Retina (tissue), 1 donor: Measurements from ENCODE around the gene GALNT7.
A peak's percentile ranks its signal among the peaks of the same experiment; 100 is the strongest.

Source experiments
- DNase-seq: peaks from one replicate; pipeline ENCODE4 v3.0.0-alpha.2; 2016

The GALNT7 gene

GRCh38 chr4:173242466-173243250 is 74.0 kb downstream of the GALNT7 start:
- no peak for DNase-seq

GRCh38 chr4:173243321-173243720 is 74.7 kb downstream of the GALNT7 start:
- DNase-seq, result no peak

- DNase-seq, result no peak
These were observed 75.5 kb downstream of the GALNT7 start for GRCh38 chr4:173243917-173244658.

GRCh38 chr4:173245952-173246351 is 77.3 kb downstream of the GALNT7 start:
- DNase-seq, result no peak

- no peak for DNase-seq
These were observed 78.1 kb downstream of the GALNT7 start for GRCh38 chr4:173246719-173247118.

- no peak for DNase-seq
These were observed 78.7 kb downstream of the GALNT7 start for GRCh38 chr4:173247321-173247720.

GRCh38 chr4:173248690-173249089 is 80.1 kb downstream of the GALNT7 start:
- no peak for DNase-seq

- DNase-seq, result no peak
These were observed 83.7 kb downstream of the GALNT7 start for GRCh38 chr4:173252024-173252935.

GRCh38 chr4:173253561-173253960 is 85.0 kb downstream of the GALNT7 start:
- DNase-seq, result no peak

- DNase-seq, result no peak
These were observed 86.0 kb downstream of the GALNT7 start for GRCh38 chr4:173254646-173255045.

- no peak for DNase-seq
These were observed 88.2 kb downstream of the GALNT7 start for GRCh38 chr4:173256825-173257224.

GRCh38 chr4:173257732-173258717 is 89.4 kb downstream of the GALNT7 start:
- DNase-seq, result peak; percentile 65

- DNase-seq, result no peak
These were observed 90.3 kb downstream of the GALNT7 start for GRCh38 chr4:173258866-173259265.

- no peak for DNase-seq
These were observed 90.7 kb downstream of the GALNT7 start for GRCh38 chr4:173259310-173259709.

GRCh38 chr4:173261052-173261451 is 92.4 kb downstream of the GALNT7 start:
- DNase-seq, result no peak

- no peak for DNase-seq
These were observed 93.8 kb downstream of the GALNT7 start for GRCh38 chr4:173262375-173262774.

- no peak for DNase-seq
These were observed 95.6 kb downstream of the GALNT7 start for GRCh38 chr4:173264245-173264644.

- DNase-seq, result peak; percentile 21
These were observed 96.1 kb downstream of the GALNT7 start for GRCh38 chr4:173264684-173265185.

- no peak for DNase-seq
These were observed 97.1 kb downstream of the GALNT7 start for GRCh38 chr4:173265751-173266150.

GRCh38 chr4:173267711-173268110 is 99.1 kb downstream of the GALNT7 start:
- no peak for DNase-seq

- DNase-seq, result no peak
These were observed 100.7 kb downstream of the GALNT7 start for GRCh38 chr4:173269280-173269679.
